ENCODE data around the gene SLC35F1. TPM values are rescaled to one million over a fixed set of nuclear protein-coding genes. Genes with fewer than 3 reads are reported as not detected.

The SLC35F1 gene
- total and polyA plus RNA-seq, 10 of the 15 experiments (the other 5 are each of a cell fraction or from before 2014, with no cell fraction given) = 0.01 TPM; not detected in 9

- TF ChIP-seq ZBTB4 (CRISPR knock-in tag; IDR thresholded peaks at IDR 0.05) (no peak), ATF2 (IDR thresholded peaks at IDR 0.05; ENCODE audit: low read length) (no peak), POLR2AphosphoS2 (IDR thresholded peaks at IDR 0.05; ENCODE audit: low read depth, low read length) (no peak)
Observed at GRCh38 chr6:118218156-118218555, 311.1 kb downstream of the SLC35F1 start (continued).

GRCh38 chr6:118220429-118221128, 313.5 kb downstream of the SLC35F1 start:
- SMC1A ChIA-PET (ENCODE audit: uncharacterized antibody, unreplicated experiment) = no interaction called here
- CTCF ChIA-PET = interaction anchor here (0.9 to 1.0 kb wide), 2 partner anchors 22 to 180 kb away, joined by 3 read pairs; no protein-coding TSS in a partner anchor
- Histone ChIP-seq H3K27ac (ENCODE audit: control insufficient read depth, insufficient read depth) (no peak overlapping the region), H3K4me3 (no peak overlapping the region), H3K9ac (ENCODE audit: control insufficient read depth, insufficient read depth, low read length) (no peak overlapping the region), H4K20me1 (ENCODE audit: control insufficient read depth, insufficient read depth) (no peaks in the 10 kb centered on the region), H2AFZ (ENCODE audit: control insufficient read depth, low read depth, low read length) (no peak overlapping the region), H3K4me1 (ENCODE audit: control insufficient read depth, insufficient read depth, low read length) (no peaks in the 10 kb centered on the region), H3K9me3 (replicated peaks; ENCODE audit: control insufficient read depth, insufficient read depth, low read length) (no peaks in the 10 kb centered on the region), H3K36me3 (ENCODE audit: control insufficient read depth in 2 of 2, insufficient read depth in 2 of 2, low read length in 1 of 2) (no peaks in the 10 kb centered on the region), H3K4me2 (ENCODE audit: control insufficient read depth, insufficient read depth) (no peak overlapping the region), H3K27me3 (replicated peaks in 1 of 2; ENCODE audit: control insufficient read depth in 2 of 2, insufficient read depth in 2 of 2, low read length in 1 of 2) (no peaks in the 10 kb centered on the region; a peak in 2 of 4 replicates), H3K79me2 (ENCODE audit: control insufficient read depth, insufficient read depth, low read length) (no peaks in the 10 kb centered on the region)
- no TSS peak for BruUV-seq (replicated peaks)
- FAIRE-seq (no peak), ATAC-seq (no peak), DNase-seq (ENCODE audit: low read depth, low spot score) (no peak)
- WGBS (ENCODE audit: insufficient coverage, insufficient replicate concordance, low lambda C conversion rate, missing lambda C conversion rate) = 0% methylated on average over 2 of the region's 2 CpGs
- in situ Hi-C loops (cut with MboI) (no loop called here), intact Hi-C loops (cut with micrococcal nuclease; ENCODE audit: unreplicated experiment) (no loop called here)
- POLR2A ChIA-PET = no interaction called here
- RAD21 ChIA-PET (ENCODE audit: unreplicated experiment) = no interaction called here
- TF ChIP-seq CEBPZ (IDR thresholded peaks at IDR 0.05; ENCODE audit: low read depth, low read length) (no peak), SP1 (IDR thresholded peaks at IDR 0.05; ENCODE audit: low read depth, low read length) (no peak), STAT3 (IDR thresholded peaks at IDR 0.05; ENCODE audit: low read depth, low read length) (no peak), CREM (IDR thresholded peaks at IDR 0.05; ENCODE audit: low read depth) (no peak), JUNB (IDR thresholded peaks at IDR 0.05) (no peak), DPF2 (IDR thresholded peaks at IDR 0.05) (no peak), RELB (IDR thresholded peaks at IDR 0.05; ENCODE audit: low read depth) (no peak)
